Activated CD4-positive, CD25-positive, alpha-beta regulatory T cell treated with anti-CD3 and anti-CD28 coated beads, Interleukin-2, amount 50 U/mL, for 72 hours (primary cell): ENCODE data around the gene CCDC88C.
"Not testable (repeated sequence)": the region's sequence is repeated elsewhere in the genome, so short reads cannot be mapped to it uniquely, and the experiment has no call there.

ENCODE experiments used
- DNase-seq: peaks from one replicate; pipeline ENCODE4 v3.0.0; 2021

The CCDC88C gene

GRCh38 chr14:91238085-91238484, 179.5 kb downstream of the CCDC88C start:
- no peak for DNase-seq

GRCh38 chr14:91237219-91237618, 180.4 kb downstream of the CCDC88C start:
- DNase-seq: no peak

DNA sequence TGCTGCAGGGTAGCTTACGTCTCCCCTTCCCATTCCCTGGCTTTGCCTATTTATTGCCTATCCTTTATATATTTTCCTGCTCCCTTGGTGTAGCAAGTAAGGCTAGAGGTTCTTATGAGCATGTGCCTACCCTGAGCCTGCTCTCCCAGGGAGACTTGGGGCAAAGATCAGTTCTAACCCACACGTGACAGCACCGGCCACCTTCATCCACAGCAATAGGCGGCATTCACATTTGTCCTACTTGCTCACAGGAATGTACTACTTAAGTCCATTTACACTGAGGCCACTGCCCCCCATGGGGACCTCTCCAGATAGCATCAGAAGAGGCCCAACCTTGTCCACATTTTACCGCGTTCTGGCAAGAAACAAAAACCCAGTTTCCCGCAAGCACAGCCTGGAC, 181.8 kb downstream of the CCDC88C start:
- no peak for DNase-seq

DNA sequence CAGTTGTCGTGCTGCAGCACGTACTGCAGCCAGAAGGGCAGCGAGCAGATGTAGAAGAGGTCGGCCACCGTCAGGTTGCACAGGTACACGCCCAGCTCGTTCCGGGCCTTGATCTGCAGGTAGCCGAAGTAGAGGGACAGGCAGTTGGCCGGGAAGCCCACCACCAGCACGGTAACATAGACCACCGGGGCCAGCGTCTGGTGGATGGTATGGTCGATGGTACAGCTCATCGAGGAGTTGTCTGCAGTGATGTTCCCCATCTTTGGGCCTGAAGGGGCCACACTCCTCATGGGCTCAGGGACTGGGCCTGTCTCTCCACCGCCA, 182.9 kb downstream of the CCDC88C start:
- no peak for DNase-seq

- no peak for DNase-seq
Observed at GRCh38 chr14:91233936-91234790, 183.5 kb downstream of the CCDC88C start.

- DNase-seq: no peak
Observed at GRCh38 chr14:91232603-91233002, 185.0 kb downstream of the CCDC88C start.

GRCh38 chr14:91232052-91232451, 185.6 kb downstream of the CCDC88C start:
- no peak for DNase-seq

- no peak for DNase-seq
Observed at GRCh38 chr14:91231446-91231845, 186.2 kb downstream of the CCDC88C start.

DNA sequence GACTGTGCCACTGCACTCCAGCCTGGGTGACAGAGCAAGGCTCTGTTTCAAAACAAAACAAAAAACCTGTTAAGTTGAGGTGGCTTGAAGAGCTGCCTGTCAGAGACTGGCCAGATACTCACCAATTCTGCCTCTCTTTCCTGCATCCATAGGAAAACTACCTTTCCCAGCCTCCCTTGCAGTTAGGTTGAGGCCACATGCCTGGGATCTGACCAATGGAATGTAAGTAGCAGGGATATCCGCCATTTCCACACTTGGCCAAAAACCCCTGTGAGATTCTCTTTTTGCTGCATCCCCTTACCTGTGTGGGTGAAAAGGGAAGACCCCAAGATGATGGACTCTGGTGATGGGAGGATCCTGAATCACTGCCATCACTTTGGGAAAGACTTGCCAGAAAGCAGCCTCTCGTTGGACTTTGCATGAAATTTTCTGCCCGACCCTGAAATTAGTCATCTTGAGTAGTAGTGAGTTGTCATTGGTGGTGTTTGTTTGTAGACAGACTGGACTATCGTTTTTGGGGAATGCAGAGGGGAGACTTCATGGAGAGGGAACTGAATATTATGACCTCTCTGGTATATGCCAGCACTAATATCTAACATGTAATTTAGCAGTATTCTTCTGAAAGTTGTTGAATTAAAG, 187.1 kb downstream of the CCDC88C start:
- no peak for DNase-seq

DNA sequence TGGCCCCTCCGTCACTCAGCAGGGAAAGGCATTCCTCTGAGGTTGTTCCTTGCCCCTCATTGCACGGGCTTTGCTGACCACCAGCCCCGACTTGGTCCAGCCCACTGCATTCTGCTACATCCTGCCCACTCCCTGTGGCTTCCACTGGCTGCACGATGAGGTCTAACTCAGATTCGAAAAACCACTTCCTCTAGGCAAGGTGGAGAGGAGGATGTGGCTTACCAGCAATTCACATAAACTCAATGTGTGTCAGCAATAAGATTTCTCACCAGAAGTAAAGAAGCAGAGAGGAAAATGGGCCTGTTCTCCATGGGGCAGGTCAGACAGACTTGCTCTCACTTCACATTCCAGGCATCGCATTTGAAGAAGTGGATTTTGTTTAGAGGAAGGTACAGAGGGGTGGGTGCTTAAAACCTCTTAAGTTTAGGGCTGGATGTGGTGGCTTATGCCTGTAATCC, 187.8 kb downstream of the CCDC88C start:
- peak; percentile 68 for DNase-seq

- DNase-seq: no peak
Observed at GRCh38 chr14:91229005-91229382, 188.6 kb downstream of the CCDC88C start.

DNA sequence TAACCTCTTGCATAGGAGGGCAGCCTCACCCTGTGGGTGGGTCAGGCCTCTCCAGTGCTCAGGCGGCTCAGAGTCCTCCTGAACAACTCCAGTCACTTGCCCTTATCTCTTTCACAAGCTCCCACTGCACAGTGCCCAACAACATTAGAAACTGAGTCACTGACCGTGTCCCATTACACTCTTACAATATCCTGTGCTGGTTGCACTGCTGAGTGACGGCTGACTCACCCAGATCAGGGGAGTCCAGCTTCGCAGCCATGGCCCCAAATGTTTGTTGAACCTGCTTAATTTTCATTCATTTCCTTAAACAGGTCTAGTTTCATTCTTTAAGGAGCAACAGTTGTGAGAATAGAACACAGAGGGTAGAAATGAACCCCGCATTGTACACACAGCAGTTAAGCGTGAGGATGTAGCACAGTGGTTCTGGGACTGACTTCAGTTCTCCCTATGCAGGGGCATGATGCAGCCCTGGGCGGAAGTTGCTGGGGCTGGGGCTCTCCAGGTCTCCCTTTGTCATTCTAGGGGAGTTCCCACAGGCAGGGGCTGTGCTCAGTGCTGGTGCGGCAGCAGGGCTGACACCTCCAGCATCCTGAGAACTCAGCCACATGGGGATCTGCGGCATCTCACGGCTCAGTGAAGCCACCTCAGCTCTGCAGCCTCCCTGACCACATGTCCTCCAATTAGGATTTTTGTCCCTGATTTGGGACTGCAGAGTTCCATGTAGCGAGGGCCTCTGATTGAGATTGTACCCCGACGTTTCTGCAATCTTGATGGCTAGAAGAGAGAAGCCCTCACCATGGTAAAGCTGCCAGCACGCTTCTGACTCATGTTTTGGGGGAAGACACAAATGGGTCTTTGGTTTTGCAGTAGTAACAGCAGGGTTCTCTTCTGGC, 189.3 kb downstream of the CCDC88C start:
- peak; percentile 81 for DNase-seq

- no peak for DNase-seq
Observed at GRCh38 chr14:91227183-91227628, 190.4 kb downstream of the CCDC88C start.

DNA sequence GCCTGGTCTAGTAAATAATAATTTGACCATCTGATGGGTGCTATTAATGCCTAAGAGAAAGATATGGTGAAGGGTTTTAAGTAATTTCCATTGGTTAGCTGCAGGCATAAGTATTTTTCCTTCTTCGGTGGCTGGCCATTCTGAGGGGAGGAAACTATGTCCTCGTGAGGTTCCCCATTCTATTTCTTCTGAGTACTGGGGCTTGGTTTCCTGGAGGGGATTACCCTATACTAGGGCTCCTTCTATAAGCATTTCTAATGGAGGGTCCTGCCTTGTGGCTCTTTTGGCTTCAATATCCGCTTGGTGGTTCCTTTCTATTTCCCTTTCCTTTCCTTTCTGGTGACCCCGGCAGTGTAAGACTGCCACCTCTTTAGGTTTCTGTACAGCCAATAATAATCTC, 191.3 kb downstream of the CCDC88C start:
- not testable (repeated sequence) for DNase-seq

DNA sequence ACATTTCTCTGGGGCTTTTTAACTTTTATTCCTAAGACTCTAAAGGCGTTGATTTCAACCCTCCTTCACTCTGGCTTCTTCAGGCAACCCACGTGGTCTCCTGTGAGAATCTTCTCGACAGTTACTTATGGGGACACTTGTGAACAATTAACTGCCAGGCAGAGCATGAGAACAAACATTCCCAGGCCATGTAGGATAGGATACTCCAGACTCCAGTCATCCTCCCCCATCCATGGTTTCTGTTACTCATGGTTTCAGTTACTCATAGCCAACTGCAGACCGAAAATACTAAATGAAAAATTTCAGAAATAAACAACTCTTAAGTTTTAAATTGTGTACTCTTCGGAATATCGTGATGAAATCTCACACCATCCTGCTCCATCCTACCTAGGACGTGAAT, 192.6 kb downstream of the CCDC88C start:
- no peak for DNase-seq

DNA sequence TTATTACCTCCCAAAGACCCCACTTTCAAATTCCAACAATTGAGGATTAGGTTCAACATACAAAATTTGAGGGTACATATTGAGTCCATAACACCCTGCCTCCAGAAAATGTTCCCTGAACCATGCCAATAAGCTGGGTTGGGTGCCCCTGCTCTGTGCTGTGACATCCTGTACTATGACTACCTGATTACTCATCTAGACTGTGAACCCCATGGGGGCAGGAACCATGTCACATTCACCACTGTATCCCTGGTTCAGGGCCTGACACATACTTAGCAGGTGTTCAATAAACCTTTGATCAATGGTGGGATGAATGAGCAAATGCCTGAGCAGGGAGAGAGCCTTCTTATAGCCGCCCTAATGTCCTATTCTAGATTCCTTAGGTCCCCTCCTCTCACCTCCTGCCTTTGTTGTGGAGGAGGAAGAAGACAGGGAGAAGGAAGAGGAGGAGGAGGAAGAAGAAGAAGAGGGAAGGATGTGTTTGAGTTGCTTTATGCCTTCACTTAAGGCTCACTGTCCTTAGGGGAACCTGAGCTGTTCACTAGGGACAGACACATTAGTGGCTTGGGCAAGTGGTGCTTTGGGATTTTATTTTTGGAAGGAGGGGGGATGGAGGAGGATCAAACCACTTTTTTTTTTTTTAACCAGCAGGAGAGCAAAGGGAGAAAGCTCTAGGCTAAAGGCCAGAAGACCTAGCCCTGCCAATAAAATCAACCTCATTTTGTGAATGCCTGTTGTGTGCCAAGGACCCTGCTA, 194.4 kb downstream of the CCDC88C start:
- DNase-seq: no peak
